K562 (cell line): ENCODE measurements around the gene MAP3K13.

Experiments used
- BHLHE40 ChIP-seq: IDR thresholded peaks from 2 replicates; pipeline ENCODE4 v1.6.1; 2011; ENCODE audit warnings: low read length, improper control_type of control experiment
- POLR2AphosphoS5 ChIP-seq: IDR thresholded peaks from 2 replicates; pipeline ENCODE4 v1.6.1; 2011; ENCODE audit warnings: mild to moderate bottlenecking, low read depth, low read length, moderate library complexity; ENCODE audit not compliant: control insufficient read depth, insufficient read depth
- SNAPC5 ChIP-seq: fragments of 250-450 bp; sonication (Bioruptor Pico); IDR thresholded peaks from 2 replicates; pipeline ENCODE4 v1.8.0; 2021; ENCODE audit warnings: moderate library complexity, mild to moderate bottlenecking, inconsistent platforms
- ZNF347 ChIP-seq: fragments of 450-650 bp; formaldehyde crosslinking; IDR thresholded peaks from 2 replicates; pipeline ENCODE4 v1.4.0; 2020; ENCODE audit warnings: low read depth, mild to moderate bottlenecking, moderate library complexity
- ZNF76 ChIP-seq: fragments of 250-450 bp; sonication (Bioruptor Pico); IDR thresholded peaks from 2 replicates; pipeline ENCODE4 v1.4.0; 2020; ENCODE audit warnings: mild to moderate bottlenecking, moderate library complexity, borderline replicate concordance
- TF ChIP-seq, protein P1 (sequence below), 3 experiments: IDR thresholded peaks in 2 of 3; conservative IDR thresholded peaks in 1 of 3; 2 replicates each; pipeline ENCODE4 v1.5.1; 2011 to 2012; ENCODE audit warnings: low read length in 3 of 3, mild to moderate bottlenecking in 3 of 3, control low read depth in 2 of 3, improper control_type of control experiment in 1 of 3, inconsistent platforms in 1 of 3, low read depth in 1 of 3, mixed read lengths in 1 of 3, moderate library complexity in 1 of 3; ENCODE audit not compliant: insufficient read depth in 2 of 3

DNA sequence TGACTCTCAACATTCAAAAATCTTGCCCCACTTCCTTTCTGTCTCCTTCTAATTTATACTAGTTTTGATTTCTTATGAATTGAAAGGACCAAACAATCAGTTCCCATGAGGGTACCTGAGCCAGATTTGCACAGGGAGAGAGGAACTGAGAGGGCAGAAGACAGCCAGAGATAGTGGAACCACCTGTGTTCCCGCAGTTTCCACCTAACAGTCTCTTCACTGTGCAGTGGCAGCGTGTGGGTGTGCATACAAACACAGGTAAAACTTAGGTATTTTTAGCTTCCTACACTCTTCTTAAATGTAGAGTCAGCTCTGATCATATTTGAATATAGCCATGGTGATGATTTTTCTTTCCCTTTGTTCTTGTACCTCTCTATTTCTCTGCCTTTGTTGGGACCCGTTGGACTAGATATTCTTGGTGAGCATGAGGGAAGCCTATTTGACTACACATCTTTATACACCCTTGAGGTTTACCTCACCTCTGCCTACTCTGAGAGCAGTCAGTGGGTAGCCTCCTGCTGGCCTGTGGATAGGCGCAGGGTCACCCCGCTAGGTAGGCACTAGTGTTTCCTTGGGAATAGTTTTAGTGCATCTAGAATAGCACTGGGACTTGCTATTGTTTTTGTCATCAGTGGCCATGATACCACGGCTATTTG lies 58.8 kb downstream of the MAP3K13 start:
- TF ChIP-seq SNAPC5 (CRISPR knock-in tag) (no peak), BHLHE40 (no peak), ZNF76 (CRISPR knock-in tag) (no peak), POLR2AphosphoS5 (no peak), ZNF347 (no peak)
- TF ChIP-seq, protein P1, sequence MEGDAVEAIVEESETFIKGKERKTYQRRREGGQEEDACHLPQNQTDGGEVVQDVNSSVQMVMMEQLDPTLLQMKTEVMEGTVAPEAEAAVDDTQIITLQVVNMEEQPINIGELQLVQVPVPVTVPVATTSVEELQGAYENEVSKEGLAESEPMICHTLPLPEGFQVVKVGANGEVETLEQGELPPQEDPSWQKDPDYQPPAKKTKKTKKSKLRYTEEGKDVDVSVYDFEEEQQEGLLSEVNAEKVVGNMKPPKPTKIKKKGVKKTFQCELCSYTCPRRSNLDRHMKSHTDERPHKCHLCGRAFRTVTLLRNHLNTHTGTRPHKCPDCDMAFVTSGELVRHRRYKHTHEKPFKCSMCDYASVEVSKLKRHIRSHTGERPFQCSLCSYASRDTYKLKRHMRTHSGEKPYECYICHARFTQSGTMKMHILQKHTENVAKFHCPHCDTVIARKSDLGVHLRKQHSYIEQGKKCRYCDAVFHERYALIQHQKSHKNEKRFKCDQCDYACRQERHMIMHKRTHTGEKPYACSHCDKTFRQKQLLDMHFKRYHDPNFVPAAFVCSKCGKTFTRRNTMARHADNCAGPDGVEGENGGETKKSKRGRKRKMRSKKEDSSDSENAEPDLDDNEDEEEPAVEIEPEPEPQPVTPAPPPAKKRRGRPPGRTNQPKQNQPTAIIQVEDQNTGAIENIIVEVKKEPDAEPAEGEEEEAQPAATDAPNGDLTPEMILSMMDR (IDR thresholded peaks at IDR 0.05 in 2 of 3, conservative IDR thresholded peaks at IDR 0.05 in 1 of 3; ENCODE audit: insufficient read depth in 2 of 3, low read depth in 1 of 3, low read length in 3 of 3) = no peak
